ENCODE results near the gene CNRIP1. TPM values are rescaled to one million over a fixed set of nuclear protein-coding genes. Genes with fewer than 3 reads are reported as not detected.

Gene CNRIP1
- total RNA-seq, 1 donor from 2014 or later = 21.8 TPM

- DNase-seq (ENCODE audit: low spot score) = no peak
- no peaks in the 10 kb centered on the region for H3K9me3 Mint-ChIP-seq (ENCODE audit: unreplicated experiment)
- H3K4me1 Mint-ChIP-seq (ENCODE audit: unreplicated experiment) = peaks cover 9% of the 10 kb centered on the region
- no peaks in the 10 kb centered on the region for H3K27me3 Mint-ChIP-seq (ENCODE audit: unreplicated experiment)
- no peak overlapping the region for H3K4me3 Mint-ChIP-seq (ENCODE audit: unreplicated experiment)
- H3K36me3 Mint-ChIP-seq (ENCODE audit: low read depth, unreplicated experiment) = no peaks in the 10 kb centered on the region
- no peak for TF ChIP-seq CTCF (IDR thresholded peaks at IDR 0.05; ENCODE audit: unreplicated experiment)
- H3K27ac Mint-ChIP-seq (ENCODE audit: unreplicated experiment) = no peak overlapping the region
Observed at GRCh38 chr2:68245066-68245465, 74.7 kb downstream of the CNRIP1 start.

DNA sequence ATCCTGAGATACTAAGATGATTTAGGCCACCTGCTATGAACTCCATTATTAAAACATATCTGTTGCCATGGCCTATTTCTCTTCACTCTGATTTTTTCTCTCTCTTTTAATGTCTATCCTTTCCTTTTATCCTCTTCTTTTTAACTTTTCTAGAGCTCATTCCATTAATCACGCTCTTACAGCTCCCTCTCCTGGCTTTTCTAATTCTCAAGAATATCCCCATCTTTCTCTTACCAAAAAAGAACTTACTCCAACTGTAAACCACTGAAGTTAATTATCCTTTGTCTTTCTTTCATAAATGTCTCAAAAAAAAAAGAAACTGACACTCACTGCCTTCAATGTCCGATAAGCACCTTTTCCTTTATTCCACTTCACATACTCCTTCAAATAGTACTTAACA, 75.3 kb downstream of the CNRIP1 start:
- no peaks in the 10 kb centered on the region for H3K9me3 Mint-ChIP-seq (ENCODE audit: unreplicated experiment)
- H3K4me3 Mint-ChIP-seq (ENCODE audit: unreplicated experiment) = no peak overlapping the region
- DNase-seq (ENCODE audit: low spot score) = no peak
- no peaks in the 10 kb centered on the region for H3K36me3 Mint-ChIP-seq (ENCODE audit: low read depth, unreplicated experiment)
- no peak overlapping the region for H3K27ac Mint-ChIP-seq (ENCODE audit: unreplicated experiment)
- H3K27me3 Mint-ChIP-seq (ENCODE audit: unreplicated experiment) = no peaks in the 10 kb centered on the region
- TF ChIP-seq CTCF (IDR thresholded peaks at IDR 0.05; ENCODE audit: unreplicated experiment) = no peak
- peaks cover 8% of the 10 kb centered on the region for H3K4me1 Mint-ChIP-seq (ENCODE audit: unreplicated experiment)

Other genes with a start within 250 kb of the CNRIP1 start
- 11.4 TPM for gene PNO1, start 162.1 kb downstream of the CNRIP1 start, total RNA-seq (ENCODE audit: unreplicated experiment)
- gene PPP3R1, start 67.4 kb downstream of the CNRIP1 start, total RNA-seq (ENCODE audit: unreplicated experiment) = 65.7 TPM
- not detected for gene PLEK, start 45.3 kb upstream of the CNRIP1 start, total RNA-seq (ENCODE audit: unreplicated experiment)
- 1.6 TPM for gene FBXO48, start 147.3 kb upstream of the CNRIP1 start, total RNA-seq (ENCODE audit: unreplicated experiment)
- 12.9 TPM for gene APLF, start 147.6 kb upstream of the CNRIP1 start, total RNA-seq (ENCODE audit: unreplicated experiment)

All from endothelial cell (in vitro differentiated cells).